ENCODE results near the gene NTN4.

DNA sequence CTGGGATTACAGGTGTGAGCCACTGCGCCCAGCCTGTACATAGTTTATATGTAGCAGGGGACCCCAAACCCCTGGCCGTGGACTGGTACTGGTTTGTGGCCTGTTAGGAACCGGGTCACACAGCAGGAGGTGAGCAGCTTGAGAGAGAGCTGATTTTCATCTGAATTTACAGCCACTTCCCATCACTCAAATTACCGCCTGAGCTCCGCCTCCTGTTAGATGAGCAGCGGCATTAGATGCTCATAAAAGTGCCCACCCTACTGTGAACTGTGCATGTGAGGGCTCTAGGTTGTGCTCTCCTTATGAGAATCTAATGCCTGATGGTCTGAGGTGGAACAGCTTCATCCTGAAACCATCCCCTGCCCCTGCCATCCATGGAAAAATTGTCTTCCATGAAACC, 119.3 kb downstream of the NTN4 start:
- TF ChIP-seq, protein P1, sequence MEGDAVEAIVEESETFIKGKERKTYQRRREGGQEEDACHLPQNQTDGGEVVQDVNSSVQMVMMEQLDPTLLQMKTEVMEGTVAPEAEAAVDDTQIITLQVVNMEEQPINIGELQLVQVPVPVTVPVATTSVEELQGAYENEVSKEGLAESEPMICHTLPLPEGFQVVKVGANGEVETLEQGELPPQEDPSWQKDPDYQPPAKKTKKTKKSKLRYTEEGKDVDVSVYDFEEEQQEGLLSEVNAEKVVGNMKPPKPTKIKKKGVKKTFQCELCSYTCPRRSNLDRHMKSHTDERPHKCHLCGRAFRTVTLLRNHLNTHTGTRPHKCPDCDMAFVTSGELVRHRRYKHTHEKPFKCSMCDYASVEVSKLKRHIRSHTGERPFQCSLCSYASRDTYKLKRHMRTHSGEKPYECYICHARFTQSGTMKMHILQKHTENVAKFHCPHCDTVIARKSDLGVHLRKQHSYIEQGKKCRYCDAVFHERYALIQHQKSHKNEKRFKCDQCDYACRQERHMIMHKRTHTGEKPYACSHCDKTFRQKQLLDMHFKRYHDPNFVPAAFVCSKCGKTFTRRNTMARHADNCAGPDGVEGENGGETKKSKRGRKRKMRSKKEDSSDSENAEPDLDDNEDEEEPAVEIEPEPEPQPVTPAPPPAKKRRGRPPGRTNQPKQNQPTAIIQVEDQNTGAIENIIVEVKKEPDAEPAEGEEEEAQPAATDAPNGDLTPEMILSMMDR (conservative IDR thresholded peaks at IDR 0.05): no peak
- no peak for TF ChIP-seq ZFX (IDR thresholded peaks at IDR 0.05)
